Measurements from ENCODE around the gene SYNE4. TPM values are rescaled to one million over a fixed set of nuclear protein-coding genes. Genes with fewer than 3 reads are reported as not detected.

SYNE4 gene
- total and polyA plus RNA-seq, 9 of the 15 experiments (the other 6 are each of a cell fraction or from before 2014, with no cell fraction given) = 0.03 to 0.65 (median 0.29) TPM

GRCh38 chr19:36003284-36003683 lies 5.3 kb downstream of the SYNE4 start:
- Histone ChIP-seq H3K9ac (ENCODE audit: insufficient read depth in 1 of 2, low read depth in 2 of 2, low read length in 2 of 2) (no peak overlapping the region), H3K79me2 (ENCODE audit: control insufficient read depth, insufficient read depth, low read length) (peaks cover 4% of the 10 kb centered on the region; the same call in 1 of the 3 replicates), H4K20me1 (replicated peaks; ENCODE audit: control insufficient read depth, insufficient read depth, low read length) (no peaks in the 10 kb centered on the region; the same call in 1 of the 2 replicates), H3K4me2 (ENCODE audit: insufficient read depth, low read length) (no peak overlapping the region), H3K27me3 (ENCODE audit: control insufficient read depth in 2 of 2, insufficient read depth in 2 of 2, low read length in 2 of 2) (no peaks in the 10 kb centered on the region), H3K4me3 (no peak overlapping the region), H3K36me3 (ENCODE audit: control insufficient read depth, insufficient read depth, low read length) (peaks cover 20% of the 10 kb centered on the region; the same call in 2 of the 3 replicates), H2AFZ (ENCODE audit: low read depth, low read length) (no peak overlapping the region), H3K9me3 (replicated peaks; ENCODE audit: control insufficient read depth, insufficient read depth, low read depth, low read length) (no peaks in the 10 kb centered on the region), H3K4me1 (replicated peaks in 1 of 2; ENCODE audit: control insufficient read depth in 2 of 2, insufficient read depth in 2 of 2, low read length in 2 of 2) (peaks cover 0 to 13% of the 10 kb centered on the region in 2 experiments; a peak in 2 of 5 replicates), H3K9me1 (ENCODE audit: control insufficient read depth, insufficient read depth, low read length) (no peaks in the 10 kb centered on the region), H3K27ac (ENCODE audit: extremely low read depth, low read depth, low read length) (no peak overlapping the region)
- intact Hi-C loops (cut with micrococcal nuclease) (no loop called here), in situ Hi-C loops (cut with MboI) (no loop called here)
- DNase-seq (ENCODE audit: extremely low read depth in 1 of 4, low spot score in 3 of 4) (no peak), ATAC-seq (no peak), FAIRE-seq (no peak)
- WGBS (ENCODE audit: insufficient coverage, low coverage, missing lambda C conversion rate) = 75% methylated on average over 4 of the region's 4 CpGs
- no peak for TF ChIP-seq U2AF2 (optimal IDR thresholded peaks at IDR 0.05; ENCODE audit: low read depth, low read length)
- TF ChIP-seq ZFP36 (IDR thresholded peaks at IDR 0.05; ENCODE audit: low read depth, low read length, partially characterized antibody) = no peak
- no peak for TF ChIP-seq HMG20B (CRISPR knock-in tag; IDR thresholded peaks at IDR 0.05)
- TF ChIP-seq ZNF589 (CRISPR knock-in tag; IDR thresholded peaks at IDR 0.05; ENCODE audit: low read depth) = no peak
- no peak for TF ChIP-seq PYGO2 (tag; IDR thresholded peaks at IDR 0.05)
- TF ChIP-seq CGGBP1 (CRISPR knock-in tag; IDR thresholded peaks at IDR 0.05) = no peak
- TF ChIP-seq RFX1 (IDR thresholded peaks at IDR 0.05) = no peak
- no TSS peak for BruUV-seq (replicated peaks)
- POLR2A ChIA-PET = interaction anchor here (1.0 to 1.4 kb wide), 2 partner anchors 11 to 21 kb away, joined by 4 to 9 read pairs; partner anchors contain the start of gene ALKBH6
- CTCF ChIA-PET (ENCODE audit: low intra/inter-chr PET ratio) = no interaction called here

All from K562 (cell line).